Suprapubic skin (tissue), 4 donors: ENCODE results near the gene ZNF302. TPM values are rescaled to one million over a fixed set of nuclear protein-coding genes. Genes with fewer than 3 reads are reported as not detected.
"Not testable (repeated sequence)": the region's sequence is repeated elsewhere in the genome, so short reads cannot be mapped to it uniquely, and the experiment has no call there.

Experiments used
- DNase-seq, 2 donors: peaks; one replicate each; pipeline ENCODE4 v3.0.0-alpha.2; 2019; ENCODE audit warnings: low spot score in 2 of 2
- H3K27ac ChIP-seq: fragments of 200-600 bp; sonication (generic); one replicate; pipeline ENCODE4 v1.5.1; 2019
- H3K27me3 ChIP-seq: fragments of 200-600 bp; sonication (generic); one replicate; pipeline ENCODE4 v1.5.1; 2019
- H3K36me3 ChIP-seq: fragments of 200-600 bp; sonication (generic); one replicate; pipeline ENCODE4 v1.5.1; 2019
- H3K4me1 ChIP-seq: fragments of 200-600 bp; sonication (generic); one replicate; pipeline ENCODE4 v1.5.1; 2019
- H3K4me3 ChIP-seq: fragments of 200-600 bp; sonication (generic); one replicate; pipeline ENCODE4 v1.5.1; 2019; ENCODE audit warnings: mild to moderate bottlenecking
- H3K9me3 ChIP-seq: fragments of 200-600 bp; sonication (generic); one replicate; pipeline ENCODE4 v1.5.1; 2019
- CTCF ChIP-seq, 2 donors: fragments of 200-600 bp in 1 of 2; fragments of 450-650 bp in 1 of 2; sonication (generic) in 1 of 2; IDR thresholded peaks; one replicate each; pipeline ENCODE4 v1.5.1; 2016 to 2019; ENCODE audit warnings: antibody characterized with exemption in 2 of 2, mild to moderate bottlenecking in 1 of 2, moderate library complexity in 1 of 2
- EP300 ChIP-seq: sonication (generic); formaldehyde crosslinking; IDR thresholded peaks from one replicate; pipeline ENCODE4 v1.6.1; 2017; ENCODE audit warnings: antibody characterized with exemption
- POLR2A ChIP-seq, 2 donors: fragments of 450-650 bp; IDR thresholded peaks; one replicate each; pipeline ENCODE4 v1.6.1; 2017; ENCODE audit warnings: antibody characterized with exemption in 2 of 2, mild to moderate bottlenecking in 2 of 2, moderate library complexity in 2 of 2
- POLR2AphosphoS5 ChIP-seq, 3 donors: sonication (generic); formaldehyde crosslinking; IDR thresholded peaks; one replicate each; pipeline ENCODE4 v1.6.1; 2017; ENCODE audit warnings: antibody characterized with exemption in 3 of 3
- WGBS: methylation state at CpG from one replicate; pipeline ENCODE4 v1.1.5; 2018; 5-methylcytosine and 5-hydroxymethylcytosine counted together
- total RNA-seq, 4 donors: library from RNA; depleted of rRNA; stranded (reverse); fragments of >200 nt; gene quantifications; one replicate each; pipeline ENCODE4 v1.1.0, GENCODE V29; 2016

The ZNF302 gene
- total RNA-seq, 4 donors from 2014 or later = 9.8 to 33.8 (median 21.4) TPM

- Histone ChIP-seq H3K9me3 (no peaks in the 10 kb centered on the region), H3K36me3 (no peaks in the 10 kb centered on the region), H3K27ac (no peak overlapping the region), H3K4me3 (peak overlapping the region; percentile 20), H3K4me1 (peaks cover 3% of the 10 kb centered on the region), H3K27me3 (no peaks in the 10 kb centered on the region)
- no peak for DNase-seq
- TF ChIP-seq EP300 = no peak
- TF ChIP-seq POLR2AphosphoS5 (IDR thresholded peaks at IDR 0.05) = no peak
- TF ChIP-seq POLR2A (IDR thresholded peaks at IDR 0.05) = no peak
- no peak for TF ChIP-seq CTCF (IDR thresholded peaks at IDR 0.05)
- WGBS = 92% methylated on average over 9 of the region's 9 CpGs
Measured at GRCh38 chr19:34666958-34667265, 10.6 kb upstream of the ZNF302 start.

GRCh38 chr19:34667349-34668076 lies 10.0 kb upstream of the ZNF302 start:
- no peak for TF ChIP-seq POLR2AphosphoS5 (IDR thresholded peaks at IDR 0.05)
- no peaks in the 10 kb centered on the region for H3K9me3 ChIP-seq
- peak overlapping the region; percentile 20 for H3K4me3 ChIP-seq
- 72% methylated on average over 14 of the region's 17 CpGs for WGBS
- H3K36me3 ChIP-seq = no peaks in the 10 kb centered on the region
- no peaks in the 10 kb centered on the region for H3K27me3 ChIP-seq
- H3K4me1 ChIP-seq = peaks cover 3% of the 10 kb centered on the region
- no peak overlapping the region for H3K27ac ChIP-seq
- no peak for DNase-seq

GRCh38 chr19:34668077-34668689 lies 9.3 kb upstream of the ZNF302 start:
- no CpG with 5 or more reads among the region's 36 CpGs for WGBS
- H3K9me3 ChIP-seq, H3K4me3 ChIP-seq, H3K4me1 ChIP-seq, H3K36me3 ChIP-seq, H3K27me3 ChIP-seq, DNase-seq, H3K27ac ChIP-seq: not testable (repeated sequence)

GRCh38 chr19:34668690-34669089 lies 8.8 kb upstream of the ZNF302 start:
- not testable (repeated sequence) for DNase-seq, H3K36me3 ChIP-seq, H3K4me1 ChIP-seq, H3K27ac ChIP-seq, H3K4me3 ChIP-seq, H3K9me3 ChIP-seq, H3K27me3 ChIP-seq
- 87% methylated on average over 4 of the region's 5 CpGs for WGBS

GRCh38 chr19:34669305-34669704 lies 8.2 kb upstream of the ZNF302 start:
- DNase-seq = no peak
- WGBS = 53% methylated on average over 5 of the region's 7 CpGs

GRCh38 chr19:34671972-34672371 lies 5.5 kb upstream of the ZNF302 start:
- no peaks in the 10 kb centered on the region for H3K27me3 ChIP-seq
- TF ChIP-seq POLR2AphosphoS5 (IDR thresholded peaks at IDR 0.05) = no peak
- TF ChIP-seq CTCF (IDR thresholded peaks at IDR 0.05) = no peak
- TF ChIP-seq POLR2A (IDR thresholded peaks at IDR 0.05) = no peak
- TF ChIP-seq EP300 = no peak
- peaks cover 7% of the 10 kb centered on the region for H3K4me1 ChIP-seq
- no peaks in the 10 kb centered on the region for H3K9me3 ChIP-seq
- no peak for DNase-seq
- H3K4me3 ChIP-seq = no peak overlapping the region
- WGBS = 89% methylated on average over 3 of the region's 3 CpGs
- no peak overlapping the region for H3K27ac ChIP-seq
- H3K36me3 ChIP-seq = no peaks in the 10 kb centered on the region

More at GRCh38 chr19:34669305-34669704, 8.2 kb upstream of the ZNF302 start:
- H3K4me3 ChIP-seq = no peak overlapping the region
- TF ChIP-seq POLR2A (IDR thresholded peaks at IDR 0.05) (no peak), CTCF (IDR thresholded peaks at IDR 0.05) (no peak), EP300 (no peak), POLR2AphosphoS5 (IDR thresholded peaks at IDR 0.05) (no peak)
- H3K4me1 ChIP-seq = peaks cover 3% of the 10 kb centered on the region
- no peaks in the 10 kb centered on the region for H3K9me3 ChIP-seq
- no peaks in the 10 kb centered on the region for H3K27me3 ChIP-seq
- H3K36me3 ChIP-seq = no peaks in the 10 kb centered on the region
- no peak overlapping the region for H3K27ac ChIP-seq

- Histone ChIP-seq H3K27me3 (no peaks in the 10 kb centered on the region), H3K9me3 (no peaks in the 10 kb centered on the region), H3K27ac (no peak overlapping the region), H3K36me3 (peaks cover 1% of the 10 kb centered on the region), H3K4me3 (no peak overlapping the region), H3K4me1 (peaks cover 9% of the 10 kb centered on the region)
- DNase-seq = no peak
- TF ChIP-seq POLR2A (IDR thresholded peaks at IDR 0.05) = no peak
- no peak for TF ChIP-seq CTCF (IDR thresholded peaks at IDR 0.05)
- TF ChIP-seq EP300 = no peak
- TF ChIP-seq POLR2AphosphoS5 (IDR thresholded peaks at IDR 0.05) = no peak
- 81% methylated on average over 3 of the region's 3 CpGs for WGBS
Measured at GRCh38 chr19:34673590-34673989, 3.9 kb upstream of the ZNF302 start.
